SU-DHL-6 (cell line): ENCODE results near the gene BHLHE23.

ENCODE experiments used
- EZH2phosphoT487 ChIP-seq: fragments of 200-600 bp; sonication (generic), shearing (Covaris generic); conservative IDR thresholded peaks from 2 replicates; pipeline ENCODE4 v1.6.1; 2018; ENCODE audit warnings: mild to moderate bottlenecking, antibody characterized with exemption, low read length, moderate library complexity, mixed read lengths
- TF ChIP-seq, protein P1 (sequence below): fragments of 200-600 bp; sonication (generic); IDR thresholded peaks from one replicate; pipeline ENCODE4 v1.5.1; 2017; ENCODE audit warnings: antibody characterized with exemption, mild to moderate bottlenecking, low read length, moderate library complexity; ENCODE audit not compliant: insufficient read depth, poor library complexity, severe bottlenecking

GRCh38 chr20:63009045-63009961 lies 2.5 kb upstream of the BHLHE23 start:
- TF ChIP-seq, protein P1, sequence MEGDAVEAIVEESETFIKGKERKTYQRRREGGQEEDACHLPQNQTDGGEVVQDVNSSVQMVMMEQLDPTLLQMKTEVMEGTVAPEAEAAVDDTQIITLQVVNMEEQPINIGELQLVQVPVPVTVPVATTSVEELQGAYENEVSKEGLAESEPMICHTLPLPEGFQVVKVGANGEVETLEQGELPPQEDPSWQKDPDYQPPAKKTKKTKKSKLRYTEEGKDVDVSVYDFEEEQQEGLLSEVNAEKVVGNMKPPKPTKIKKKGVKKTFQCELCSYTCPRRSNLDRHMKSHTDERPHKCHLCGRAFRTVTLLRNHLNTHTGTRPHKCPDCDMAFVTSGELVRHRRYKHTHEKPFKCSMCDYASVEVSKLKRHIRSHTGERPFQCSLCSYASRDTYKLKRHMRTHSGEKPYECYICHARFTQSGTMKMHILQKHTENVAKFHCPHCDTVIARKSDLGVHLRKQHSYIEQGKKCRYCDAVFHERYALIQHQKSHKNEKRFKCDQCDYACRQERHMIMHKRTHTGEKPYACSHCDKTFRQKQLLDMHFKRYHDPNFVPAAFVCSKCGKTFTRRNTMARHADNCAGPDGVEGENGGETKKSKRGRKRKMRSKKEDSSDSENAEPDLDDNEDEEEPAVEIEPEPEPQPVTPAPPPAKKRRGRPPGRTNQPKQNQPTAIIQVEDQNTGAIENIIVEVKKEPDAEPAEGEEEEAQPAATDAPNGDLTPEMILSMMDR: peak; percentile 75
- TF ChIP-seq EZH2phosphoT487: no peak
